HG03066 (cell line): Measurements from ENCODE around the gene HSPB7.
"Not testable (repeated sequence)": the region's sequence is repeated elsewhere in the genome, so short reads cannot be mapped to it uniquely, and the experiment has no call there.

Experiments used
- ATAC-seq: cut with Tn5 transposase; IDR thresholded peaks from one replicate; pipeline ENCODE4 v1.9.1; 2021; ENCODE audit warnings: low read depth; ENCODE audit not compliant: unreplicated experiment

The HSPB7 gene

GRCh38 chr1:16023050-16023653 is 5.3 kb upstream of the HSPB7 start:
- ATAC-seq = no peak

GRCh38 chr1:16022393-16022792 is 4.5 kb upstream of the HSPB7 start:
- no peak for ATAC-seq

DNA sequence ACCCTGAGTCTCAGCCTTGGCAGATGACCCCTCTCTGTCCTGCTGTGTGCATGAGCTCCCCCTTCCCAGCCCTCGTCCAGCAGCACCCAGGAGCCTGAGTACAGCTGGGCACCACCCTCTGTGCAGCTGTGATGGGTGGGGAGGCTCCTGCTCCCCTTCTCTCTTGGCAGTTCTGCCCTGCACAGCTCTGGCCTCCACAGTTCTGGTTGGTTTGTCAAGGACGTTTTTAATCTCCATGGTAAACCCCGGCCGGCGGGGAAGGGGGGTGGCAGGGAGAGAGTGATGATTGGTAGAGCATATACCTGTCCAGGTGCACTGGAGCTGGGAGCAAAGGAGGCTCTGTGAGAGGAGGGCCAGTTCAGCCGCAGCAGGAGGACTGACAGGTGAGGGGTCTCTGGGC is 3.8 kb upstream of the HSPB7 start, which contains the start of gene CLCNKA:
CLCNKA (plus strand) TSS at position 356 of the 400 bp plus-strand sequence. CDS start 584 bp downstream, outside the sequence.
- ATAC-seq = no peak

DNA sequence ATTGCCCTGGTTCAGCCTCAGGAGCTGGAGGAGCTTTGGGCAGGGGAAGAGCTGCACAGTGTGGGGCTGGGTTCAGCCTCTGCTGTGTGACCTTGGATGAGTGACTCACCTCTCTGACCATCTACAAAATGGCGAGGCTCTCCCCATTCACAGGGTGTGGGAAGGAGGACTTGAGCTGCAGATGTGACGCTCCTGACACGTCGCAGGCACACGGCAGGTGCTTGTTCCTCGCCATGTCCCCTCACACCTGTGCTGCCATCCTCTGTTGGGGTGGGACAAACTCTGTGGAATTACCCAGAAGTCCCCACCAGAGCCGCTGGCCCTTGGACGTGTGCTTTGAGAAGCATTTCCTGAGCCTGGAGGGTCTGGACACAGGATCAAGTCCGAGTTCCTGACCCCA is 3.0 kb upstream of the HSPB7 start:
- ATAC-seq = not testable (repeated sequence)

- no peak for ATAC-seq
Observed at GRCh38 chr1:16020325-16020724, 2.5 kb upstream of the HSPB7 start.

DNA sequence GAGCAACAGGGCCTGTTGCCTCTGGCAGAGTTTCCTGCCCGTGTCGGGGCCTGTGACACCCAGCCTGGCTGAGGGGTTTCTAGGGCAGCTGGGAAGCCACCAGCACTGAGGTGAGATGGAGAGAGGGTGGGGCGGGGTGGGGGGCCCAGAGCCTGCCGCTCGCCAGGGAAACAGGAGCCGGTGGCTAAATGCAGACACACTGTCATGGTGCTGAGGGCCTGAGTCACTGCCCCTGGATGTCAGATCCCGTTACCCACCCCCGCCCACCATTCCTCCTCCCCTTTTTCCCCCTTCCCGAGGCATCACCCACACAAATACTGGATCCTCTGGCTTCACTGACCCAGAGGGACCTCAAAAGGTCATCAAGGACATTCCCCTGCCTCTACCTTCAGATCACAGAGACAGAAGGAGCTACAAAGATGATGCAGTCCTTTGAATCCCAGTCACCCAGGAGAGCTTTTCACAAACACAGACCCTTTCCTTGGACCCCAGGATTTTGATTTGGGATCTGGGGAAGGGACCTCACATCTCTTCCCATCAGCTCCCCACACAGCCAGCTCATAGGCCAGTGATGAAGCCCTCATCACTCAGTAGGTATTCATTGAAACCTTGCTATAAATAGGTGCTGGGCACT is 1.9 kb upstream of the HSPB7 start:
- no peak for ATAC-seq

GRCh38 chr1:16018749-16019643 is 1.2 kb upstream of the HSPB7 start:
- ATAC-seq = no peak

DNA sequence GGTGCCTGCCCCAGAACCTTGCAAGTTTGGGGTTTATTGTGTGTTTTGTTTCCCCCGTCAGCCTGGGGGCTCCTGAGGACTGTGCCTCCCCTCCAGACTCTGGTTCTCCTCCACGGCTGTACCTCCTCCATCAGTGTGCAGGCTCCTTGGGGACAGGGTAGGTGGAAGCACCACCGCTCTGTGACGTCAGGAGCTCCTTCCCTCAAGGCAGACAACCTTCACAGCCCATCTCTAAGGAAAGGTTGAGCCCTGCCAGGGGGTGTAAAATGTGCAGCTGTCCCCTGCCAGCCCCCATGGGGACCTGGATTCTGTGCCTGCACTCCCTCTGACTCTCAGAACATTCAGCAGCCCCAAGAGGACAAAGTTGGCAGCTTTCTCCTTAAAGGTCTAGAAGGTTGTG is 465 bp upstream of the HSPB7 start:
- ATAC-seq = no peak

DNA sequence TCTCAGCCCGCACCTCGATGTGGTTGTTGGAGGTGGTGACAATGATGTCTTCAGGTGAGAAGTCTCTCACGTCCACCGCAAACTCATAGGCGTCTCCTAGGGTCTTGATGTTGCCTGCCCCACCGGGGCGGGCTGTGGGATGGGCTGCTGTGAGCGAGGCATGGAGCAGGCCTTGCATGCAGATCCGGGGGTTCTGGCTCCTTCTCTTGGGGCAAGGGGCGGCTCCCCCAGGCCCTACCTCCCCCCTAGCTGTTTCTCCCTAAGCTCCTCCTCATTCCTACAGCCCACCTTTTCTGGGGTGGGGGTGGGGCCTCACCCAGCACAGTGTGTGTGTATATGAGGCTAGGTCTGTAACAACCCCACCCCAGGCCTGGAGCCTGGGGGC is 775 bp downstream of the HSPB7 start:
- ATAC-seq = no peak

DNA sequence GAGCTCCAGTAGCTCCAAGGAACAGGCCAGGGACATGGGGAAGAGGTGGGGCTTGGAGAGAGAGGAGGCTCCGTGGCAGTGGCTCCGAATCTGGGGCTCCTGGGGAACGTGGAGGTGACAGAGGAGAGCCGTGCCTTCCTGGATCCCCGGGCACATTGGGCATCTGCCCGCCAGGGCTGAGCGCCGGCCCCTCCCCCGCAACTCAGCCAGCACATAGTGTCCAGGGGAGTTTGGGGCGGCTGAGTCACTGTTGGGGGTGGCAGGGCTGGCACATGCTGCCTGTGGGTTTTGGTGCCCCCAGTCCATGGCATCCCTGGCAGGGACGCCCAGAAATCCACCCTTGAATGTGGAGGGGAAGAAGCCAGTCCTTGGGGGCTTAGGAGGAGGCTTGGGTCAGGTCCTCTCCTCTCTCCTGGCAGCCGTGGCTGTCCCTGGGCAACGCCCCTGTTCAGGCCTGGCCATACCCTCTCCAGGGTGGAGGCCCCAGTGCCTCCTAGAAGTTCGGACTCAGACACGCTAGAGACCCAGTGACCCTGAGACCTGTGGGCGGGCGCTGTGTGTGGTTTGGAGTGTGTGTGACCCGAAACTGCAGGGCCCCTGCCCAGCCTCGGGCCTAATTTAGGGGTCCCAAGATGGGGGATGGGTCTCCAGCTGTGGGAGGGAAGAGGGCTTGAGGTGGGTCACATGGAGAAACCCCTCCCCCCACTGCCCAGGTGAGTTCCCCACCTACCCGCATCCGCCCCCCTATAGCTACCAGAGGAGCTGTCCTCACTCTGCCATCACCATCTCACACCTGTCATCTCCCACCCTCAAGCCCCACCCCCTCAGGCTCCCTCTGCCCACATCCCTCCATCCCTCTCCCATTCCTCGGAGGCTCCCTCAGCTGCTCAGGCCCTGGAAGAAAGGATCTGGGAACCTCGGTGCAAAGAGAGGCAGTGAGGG is 1.6 kb downstream of the HSPB7 start:
- no peak for ATAC-seq

- no peak for ATAC-seq
Observed at GRCh38 chr1:16015491-16015890, 2.4 kb downstream of the HSPB7 start.

GRCh38 chr1:16014509-16015482 is 3.0 kb downstream of the HSPB7 start:
- no peak for ATAC-seq

GRCh38 chr1:16013908-16014258 is 4.0 kb downstream of the HSPB7 start:
- no peak for ATAC-seq

DNA sequence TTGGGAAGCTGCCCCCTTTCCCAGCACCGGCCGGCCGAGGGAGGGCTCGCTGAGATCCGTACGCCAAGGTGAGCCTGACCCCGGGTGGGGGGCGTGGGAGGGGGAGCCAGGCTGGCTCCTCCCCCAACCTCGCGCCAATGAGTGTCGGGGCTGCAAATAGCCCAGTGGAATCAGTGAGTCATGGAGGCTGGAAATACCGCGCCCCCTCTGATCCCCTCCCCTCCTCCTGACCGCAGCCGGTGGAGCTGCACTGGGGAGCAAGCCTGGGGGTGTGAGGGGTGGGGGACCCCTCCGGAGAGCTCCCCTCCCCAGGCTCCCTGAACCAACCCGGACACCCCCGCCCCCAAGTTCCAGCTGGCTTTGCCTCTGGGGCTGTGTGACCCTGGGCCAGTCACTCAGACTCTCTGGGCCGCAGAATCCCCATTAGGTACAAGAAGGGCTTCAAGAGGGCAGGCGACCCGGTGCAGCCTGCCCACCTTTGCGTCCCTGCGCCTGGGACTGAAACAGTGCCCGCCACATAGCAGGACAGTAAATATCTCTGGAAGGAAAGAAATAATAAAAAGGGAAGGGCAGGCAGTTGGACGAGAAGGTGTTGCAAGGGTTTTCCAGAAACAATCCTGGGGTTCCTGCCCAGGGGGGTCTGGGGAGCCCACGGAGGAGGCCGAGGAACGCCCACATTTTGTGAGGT is 4.5 kb downstream of the HSPB7 start:
- ATAC-seq = no peak

DNA sequence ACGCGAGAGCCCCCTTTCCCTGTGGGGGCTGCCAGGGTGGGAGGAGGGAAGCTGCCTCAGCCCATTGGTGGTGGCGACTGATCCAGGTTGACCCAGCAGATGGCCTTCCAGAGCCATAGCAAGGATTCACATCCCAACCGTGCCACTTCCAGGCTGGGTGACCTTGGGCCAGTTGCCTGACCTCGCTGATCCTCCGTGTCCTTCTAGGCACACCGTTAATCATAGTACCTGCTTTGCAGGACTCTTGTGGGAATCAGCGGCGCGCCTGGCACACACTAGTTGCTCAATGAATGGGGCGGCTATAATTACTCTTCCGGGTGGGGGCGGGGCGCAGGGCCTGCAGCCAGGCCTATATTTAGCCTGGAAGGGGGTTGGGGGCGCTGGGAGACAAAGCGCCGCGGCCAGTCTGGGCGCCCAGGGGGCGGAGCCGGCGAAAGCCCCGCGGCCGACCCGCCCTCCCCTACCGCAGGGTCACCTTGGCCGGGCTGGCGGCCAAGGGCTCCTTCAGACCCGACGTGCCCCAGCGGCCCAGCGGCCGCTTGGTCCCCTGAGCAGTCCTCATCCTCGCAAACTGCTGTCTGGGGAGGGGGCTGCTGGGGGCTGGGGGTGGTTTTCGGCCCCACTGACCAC is 5.1 kb downstream of the HSPB7 start:
- no peak for ATAC-seq

DNA sequence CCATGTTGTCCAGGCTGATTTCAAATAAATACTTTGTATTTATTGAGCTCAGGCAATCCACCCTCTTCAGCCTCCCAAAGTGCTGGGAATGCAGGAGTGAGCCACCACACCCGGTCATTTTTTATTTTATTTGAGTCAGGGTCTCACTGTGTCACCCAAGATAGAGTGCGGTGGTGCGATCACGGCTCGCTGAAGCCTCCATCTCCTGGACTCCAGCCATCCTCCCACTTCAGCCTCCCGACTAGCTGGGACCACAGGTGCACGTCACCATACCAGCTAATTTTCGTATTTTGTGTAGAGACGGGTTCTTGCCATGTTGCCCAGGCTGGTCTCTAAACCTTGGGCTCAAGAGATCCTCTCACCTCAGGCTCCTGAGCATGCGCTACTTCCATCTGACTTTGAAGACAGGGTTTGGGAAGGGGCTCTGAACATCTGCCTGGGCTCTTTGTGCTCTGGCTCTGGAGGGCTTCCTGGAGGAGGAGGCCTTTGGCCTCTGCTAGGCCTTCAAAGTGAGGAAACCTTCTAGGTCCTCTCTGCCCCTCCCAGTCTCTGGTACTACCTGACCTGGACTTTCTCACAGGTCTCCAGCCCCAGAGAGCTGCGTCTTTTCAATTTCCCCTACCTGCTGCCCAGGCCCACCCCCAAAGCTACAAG is 5.8 kb downstream of the HSPB7 start:
- ATAC-seq = no peak

- no peak for ATAC-seq
Observed at GRCh38 chr1:16010837-16011236, 7.0 kb downstream of the HSPB7 start.

DNA sequence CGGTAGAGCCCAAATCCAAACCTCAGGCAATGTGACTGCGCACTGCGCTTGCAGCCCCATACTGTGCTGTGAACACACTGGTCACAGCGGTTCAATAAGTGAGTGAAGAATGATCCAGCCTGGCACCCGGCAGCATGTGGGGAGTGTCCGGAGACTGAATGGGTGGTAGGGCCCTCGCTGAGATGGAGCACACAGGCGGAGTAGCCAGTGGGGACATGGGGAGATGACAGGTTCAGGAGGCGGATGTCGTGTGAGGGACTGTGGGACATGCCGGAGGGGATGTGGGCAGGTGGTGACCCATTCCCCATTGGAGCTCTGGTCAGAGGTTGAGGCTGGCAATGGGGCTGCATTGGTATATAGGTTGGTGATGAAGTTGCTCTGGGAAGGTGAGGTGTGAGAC is 8.2 kb downstream of the HSPB7 start:
- no peak for ATAC-seq
